Breast epithelium (tissue), 3 donors: ENCODE results near the gene DSCAM.

Experiments used
- CTCF ChIP-seq, 3 donors: fragments of 450-650 bp; IDR thresholded peaks; one replicate each; pipeline ENCODE4 v1.5.1; 2016 to 2017; ENCODE audit warnings: antibody characterized with exemption in 3 of 3, mild to moderate bottlenecking in 3 of 3, moderate library complexity in 3 of 3
- POLR2AphosphoS5 ChIP-seq, 3 donors: sonication (generic); formaldehyde crosslinking; IDR thresholded peaks; one replicate each; pipeline ENCODE4 v1.6.1; 2017; ENCODE audit warnings: antibody characterized with exemption in 3 of 3

GRCh38 chr21:40668555-40669275 is 178.2 kb downstream of the DSCAM start:
- TF ChIP-seq POLR2AphosphoS5 (IDR thresholded peaks at IDR 0.05) = no peak
- TF ChIP-seq CTCF (IDR thresholded peaks at IDR 0.05) = no peak
